HG02852 (cell line): ENCODE measurements around the gene OPN3.
A peak's percentile ranks its signal among the peaks of the same experiment; 100 is the strongest.

ENCODE experiments used
- ATAC-seq: cut with Tn5 transposase; IDR thresholded peaks from one replicate; pipeline ENCODE4 v1.9.1; 2021; ENCODE audit warnings: mild to moderate bottlenecking, moderate library complexity; ENCODE audit not compliant: unreplicated experiment

Gene OPN3

GRCh38 chr1:241593186-241593585, 47.0 kb downstream of the OPN3 start:
- ATAC-seq, result no peak

GRCh38 chr1:241592273-241592958, 47.8 kb downstream of the OPN3 start:
- ATAC-seq, result peak; percentile 81

- ATAC-seq, result no peak
Observed at GRCh38 chr1:241591736-241592135, 48.4 kb downstream of the OPN3 start.

GRCh38 chr1:241591317-241591716, 48.9 kb downstream of the OPN3 start:
- ATAC-seq, result no peak

GRCh38 chr1:241590719-241591118, 49.5 kb downstream of the OPN3 start:
- ATAC-seq, result no peak

- no peak for ATAC-seq
Observed at GRCh38 chr1:241589521-241589920, 50.6 kb downstream of the OPN3 start.

- no peak for ATAC-seq
Observed at GRCh38 chr1:241586905-241587512, 53.2 kb downstream of the OPN3 start.

- no peak for ATAC-seq
Observed at GRCh38 chr1:241582921-241583321, 57.2 kb downstream of the OPN3 start.

GRCh38 chr1:241579434-241579833, 60.7 kb downstream of the OPN3 start:
- ATAC-seq, result peak; percentile 69

GRCh38 chr1:241574154-241574553, 66.0 kb downstream of the OPN3 start:
- ATAC-seq, result no peak

- ATAC-seq, result no peak
Observed at GRCh38 chr1:241569848-241570247, 70.3 kb downstream of the OPN3 start.

GRCh38 chr1:241560849-241561187, 79.4 kb downstream of the OPN3 start:
- ATAC-seq, result no peak

GRCh38 chr1:241560146-241560848, 79.9 kb downstream of the OPN3 start:
- ATAC-seq, result no peak

- no peak for ATAC-seq
Observed at GRCh38 chr1:241557551-241558193, 82.5 kb downstream of the OPN3 start.

GRCh38 chr1:241557031-241557430, 83.1 kb downstream of the OPN3 start:
- no peak for ATAC-seq

GRCh38 chr1:241555526-241555925, 84.6 kb downstream of the OPN3 start:
- ATAC-seq, result no peak

- ATAC-seq, result no peak
Observed at GRCh38 chr1:241553886-241554592, 86.1 kb downstream of the OPN3 start.

GRCh38 chr1:241551759-241552638, 88.2 kb downstream of the OPN3 start:
- peak; percentile 91 for ATAC-seq

GRCh38 chr1:241550318-241550717, 89.9 kb downstream of the OPN3 start:
- no peak for ATAC-seq

GRCh38 chr1:241548008-241548407, 92.2 kb downstream of the OPN3 start:
- ATAC-seq, result no peak
